ENCODE results near the gene STPG1.

The STPG1 gene

DNA sequence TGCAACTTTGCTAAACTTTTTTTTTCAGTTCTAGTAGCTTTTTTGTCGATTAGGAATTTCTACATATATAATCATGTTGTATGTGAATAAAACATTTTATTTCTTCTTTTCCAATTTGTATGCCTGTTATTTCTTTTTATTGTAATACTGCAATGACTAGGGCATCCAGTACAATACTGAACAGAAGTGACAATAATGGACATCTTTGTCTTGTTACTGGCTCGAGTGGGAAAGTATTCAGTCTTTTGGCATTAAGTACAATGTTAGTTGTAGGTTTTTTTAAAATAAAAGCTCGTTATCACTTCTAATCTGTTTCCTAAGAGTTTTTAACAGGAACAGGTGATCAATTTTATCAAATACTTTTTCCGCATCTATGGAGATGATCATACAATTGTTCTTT, 9.8 kb downstream of the STPG1 start:
- H3K27ac ChIP-seq (ENCODE audit: poor library complexity, severe bottlenecking), result no peak overlapping the region
- peaks cover 39% of the 10 kb centered on the region for H3K36me3 ChIP-seq (ENCODE audit: low read depth)
- TF ChIP-seq, protein P1, sequence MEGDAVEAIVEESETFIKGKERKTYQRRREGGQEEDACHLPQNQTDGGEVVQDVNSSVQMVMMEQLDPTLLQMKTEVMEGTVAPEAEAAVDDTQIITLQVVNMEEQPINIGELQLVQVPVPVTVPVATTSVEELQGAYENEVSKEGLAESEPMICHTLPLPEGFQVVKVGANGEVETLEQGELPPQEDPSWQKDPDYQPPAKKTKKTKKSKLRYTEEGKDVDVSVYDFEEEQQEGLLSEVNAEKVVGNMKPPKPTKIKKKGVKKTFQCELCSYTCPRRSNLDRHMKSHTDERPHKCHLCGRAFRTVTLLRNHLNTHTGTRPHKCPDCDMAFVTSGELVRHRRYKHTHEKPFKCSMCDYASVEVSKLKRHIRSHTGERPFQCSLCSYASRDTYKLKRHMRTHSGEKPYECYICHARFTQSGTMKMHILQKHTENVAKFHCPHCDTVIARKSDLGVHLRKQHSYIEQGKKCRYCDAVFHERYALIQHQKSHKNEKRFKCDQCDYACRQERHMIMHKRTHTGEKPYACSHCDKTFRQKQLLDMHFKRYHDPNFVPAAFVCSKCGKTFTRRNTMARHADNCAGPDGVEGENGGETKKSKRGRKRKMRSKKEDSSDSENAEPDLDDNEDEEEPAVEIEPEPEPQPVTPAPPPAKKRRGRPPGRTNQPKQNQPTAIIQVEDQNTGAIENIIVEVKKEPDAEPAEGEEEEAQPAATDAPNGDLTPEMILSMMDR (IDR thresholded peaks at IDR 0.05; ENCODE audit: poor library complexity, severe bottlenecking), result no peak
- DNase-seq (ENCODE audit: low spot score), result no peak
- no peak for ATAC-seq (ENCODE audit: low read depth)
- no peak overlapping the region for H3K4me3 ChIP-seq (ENCODE audit: severe bottlenecking)
- no peaks in the 10 kb centered on the region for H3K27me3 ChIP-seq (ENCODE audit: insufficient read depth, poor library complexity, severe bottlenecking)
- H3K4me1 ChIP-seq (ENCODE audit: insufficient read depth, poor library complexity, severe bottlenecking), result peaks cover under 1% of the 10 kb centered on the region
- peaks cover 7% of the 10 kb centered on the region for H3K9me3 ChIP-seq (ENCODE audit: severe bottlenecking)

DNA sequence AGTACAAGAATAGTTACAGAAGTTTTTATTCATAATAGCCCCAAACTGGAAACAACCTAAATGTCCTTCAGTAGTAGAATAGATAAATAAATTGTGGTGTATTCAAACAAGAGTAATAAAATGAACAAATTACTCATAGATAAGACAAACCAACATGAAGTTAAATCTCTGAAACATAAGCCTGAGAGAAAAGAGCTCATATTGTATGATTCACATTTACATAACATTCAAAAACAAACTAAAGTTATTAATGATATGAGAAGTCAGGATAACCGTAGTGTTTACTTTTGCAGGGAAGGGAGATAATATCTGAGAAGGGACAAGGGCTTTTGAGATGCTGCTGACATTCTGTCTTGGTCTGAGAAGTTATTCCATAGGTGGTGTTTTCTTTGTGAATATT, 13.5 kb downstream of the STPG1 start:
- no peak for DNase-seq (ENCODE audit: low spot score)
- Histone ChIP-seq H3K9me3 (ENCODE audit: severe bottlenecking) (peaks cover 2% of the 10 kb centered on the region), H3K36me3 (ENCODE audit: low read depth) (peaks cover 55% of the 10 kb centered on the region), H3K4me1 (ENCODE audit: insufficient read depth, poor library complexity, severe bottlenecking) (no peaks in the 10 kb centered on the region), H3K27me3 (ENCODE audit: insufficient read depth, poor library complexity, severe bottlenecking) (no peaks in the 10 kb centered on the region), H3K27ac (ENCODE audit: poor library complexity, severe bottlenecking) (no peak overlapping the region), H3K4me3 (ENCODE audit: severe bottlenecking) (no peak overlapping the region)
- ATAC-seq (ENCODE audit: low read depth), result no peak
- TF ChIP-seq, protein P1 (IDR thresholded peaks at IDR 0.05; ENCODE audit: poor library complexity, severe bottlenecking), result no peak

DNA sequence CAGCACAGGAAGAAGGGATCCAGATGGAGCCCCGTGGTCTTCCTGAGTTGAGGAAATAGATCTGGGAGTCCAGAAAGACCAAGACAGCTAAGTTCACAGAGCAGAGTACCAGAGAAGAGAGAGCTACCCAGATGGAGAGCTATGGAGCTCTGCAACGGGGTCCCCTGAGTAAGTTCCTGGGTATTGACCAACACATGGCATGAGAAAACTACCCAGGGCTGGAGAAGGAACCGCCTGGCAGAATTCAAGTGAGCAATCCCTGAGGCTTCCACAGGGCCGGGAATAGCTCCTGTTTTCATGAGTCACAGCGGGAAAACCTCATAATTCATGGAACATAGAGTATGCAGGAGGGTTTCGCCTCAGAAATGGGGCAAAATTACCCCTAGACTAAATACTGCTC, 19.7 kb downstream of the STPG1 start:
- H3K27ac ChIP-seq (ENCODE audit: poor library complexity, severe bottlenecking), result peak overlapping the region; percentile 89
- DNase-seq (ENCODE audit: low spot score) (no peak), ATAC-seq (ENCODE audit: low read depth) (peak; percentile 92)
- H3K9me3 ChIP-seq (ENCODE audit: severe bottlenecking), result no peaks in the 10 kb centered on the region
- TF ChIP-seq, protein P1 (IDR thresholded peaks at IDR 0.05; ENCODE audit: poor library complexity, severe bottlenecking), result no peak
- H3K36me3 ChIP-seq (ENCODE audit: low read depth), result peaks cover 59% of the 10 kb centered on the region
- no peaks in the 10 kb centered on the region for H3K27me3 ChIP-seq (ENCODE audit: insufficient read depth, poor library complexity, severe bottlenecking)
- no peak overlapping the region for H3K4me3 ChIP-seq (ENCODE audit: severe bottlenecking)
- H3K4me1 ChIP-seq (ENCODE audit: insufficient read depth, poor library complexity, severe bottlenecking), result peaks cover 31% of the 10 kb centered on the region

DNA sequence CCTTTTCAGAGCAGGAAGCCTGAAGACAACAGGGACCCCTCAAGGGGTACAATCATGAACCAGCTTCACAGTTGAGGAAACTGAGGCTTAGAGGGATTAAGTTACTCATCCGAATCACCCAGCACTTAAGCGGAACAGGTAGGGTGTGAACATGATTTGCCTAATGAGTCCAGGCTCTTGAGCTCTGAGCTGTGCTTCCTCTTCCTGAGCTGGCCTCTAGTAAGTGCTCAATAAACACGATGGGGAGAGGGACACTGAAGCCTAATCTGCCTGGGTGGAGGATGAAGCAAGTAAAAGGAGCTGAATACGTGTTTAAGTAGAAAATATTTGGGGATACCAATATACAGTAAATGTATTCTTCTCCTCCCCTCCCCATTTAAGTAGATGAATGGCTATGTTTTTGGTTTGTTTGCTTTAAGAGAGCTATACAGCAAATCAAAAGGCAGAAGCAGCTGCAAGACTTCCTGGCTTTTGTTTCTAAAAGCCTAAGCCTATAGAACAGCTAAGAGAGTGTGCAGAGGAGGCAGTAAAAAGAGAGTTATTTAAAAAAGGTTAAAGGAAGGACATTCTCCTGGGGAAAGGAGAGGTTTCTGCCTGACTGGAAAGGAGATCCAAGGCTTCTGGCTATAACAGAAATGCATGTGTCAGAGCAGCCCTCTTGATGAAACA, 20.5 kb downstream of the STPG1 start:
- TF ChIP-seq, protein P1 (IDR thresholded peaks at IDR 0.05; ENCODE audit: poor library complexity, severe bottlenecking), result no peak
- ATAC-seq (ENCODE audit: low read depth) (no peak), DNase-seq (ENCODE audit: low spot score) (no peak)
- Histone ChIP-seq H3K4me1 (ENCODE audit: insufficient read depth, poor library complexity, severe bottlenecking) (peaks cover 31% of the 10 kb centered on the region), H3K9me3 (ENCODE audit: severe bottlenecking) (no peaks in the 10 kb centered on the region), H3K36me3 (ENCODE audit: low read depth) (peaks cover 55% of the 10 kb centered on the region), H3K4me3 (ENCODE audit: severe bottlenecking) (no peak overlapping the region), H3K27me3 (ENCODE audit: insufficient read depth, poor library complexity, severe bottlenecking) (no peaks in the 10 kb centered on the region), H3K27ac (ENCODE audit: poor library complexity, severe bottlenecking) (peak overlapping the region; percentile 89)

DNA sequence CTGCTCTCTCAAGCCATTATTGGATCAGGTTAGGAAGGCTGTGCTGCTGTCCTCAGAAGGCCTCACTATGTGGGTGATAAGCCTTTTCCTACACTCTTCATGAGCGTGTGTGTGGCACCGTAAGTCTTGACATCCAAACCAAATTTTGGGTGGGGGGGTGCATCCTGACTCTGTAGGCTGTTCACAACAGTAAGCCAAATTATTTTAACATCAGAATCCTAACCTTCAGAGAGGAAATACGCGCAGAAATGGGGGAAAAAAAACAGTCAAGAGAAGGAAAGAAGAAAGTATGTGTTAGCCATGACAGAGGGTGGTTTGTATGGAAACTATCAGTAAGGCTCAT, 21.0 kb downstream of the STPG1 start:
- Histone ChIP-seq H3K9me3 (ENCODE audit: severe bottlenecking) (no peaks in the 10 kb centered on the region), H3K36me3 (ENCODE audit: low read depth) (peaks cover 49% of the 10 kb centered on the region), H3K4me3 (ENCODE audit: severe bottlenecking) (no peak overlapping the region), H3K27me3 (ENCODE audit: insufficient read depth, poor library complexity, severe bottlenecking) (no peaks in the 10 kb centered on the region), H3K4me1 (ENCODE audit: insufficient read depth, poor library complexity, severe bottlenecking) (peaks cover 31% of the 10 kb centered on the region), H3K27ac (ENCODE audit: poor library complexity, severe bottlenecking) (peak overlapping the region; percentile 89)
- ATAC-seq (ENCODE audit: low read depth), result no peak
- no peak for DNase-seq (ENCODE audit: low spot score)
- TF ChIP-seq, protein P1 (IDR thresholded peaks at IDR 0.05; ENCODE audit: poor library complexity, severe bottlenecking), result peak; percentile 62

Data from RWPE2 (cell line).